ENCODE results near the gene AJAP1.
"Not testable (repeated sequence)": the region's sequence is repeated elsewhere in the genome, so short reads cannot be mapped to it uniquely, and the experiment has no call there.

The AJAP1 gene

GRCh38 chr1:4653796-4654725, at the start of gene AJAP1:
TSS of gene AJAP1 (plus strand) at chr1:4654609. CDS start at chr1:4655426, 817 bp downstream.
- DNase-seq (ENCODE audit: low spot score): no peak

- DNase-seq (ENCODE audit: low spot score): no peak
Observed at GRCh38 chr1:4605158-4605557, 49.3 kb upstream of the AJAP1 start.

- no peak for DNase-seq (ENCODE audit: low spot score)
Observed at GRCh38 chr1:4611563-4612341, 42.7 kb upstream of the AJAP1 start.

GRCh38 chr1:4612991-4613390, 41.4 kb upstream of the AJAP1 start:
- DNase-seq (ENCODE audit: low spot score): peak; percentile 56

- no peak for DNase-seq (ENCODE audit: low spot score)
Observed at GRCh38 chr1:4613606-4614370, 40.6 kb upstream of the AJAP1 start.

GRCh38 chr1:4614371-4615137, 39.9 kb upstream of the AJAP1 start:
- no peak for DNase-seq (ENCODE audit: low spot score)

GRCh38 chr1:4615138-4615470, 39.3 kb upstream of the AJAP1 start:
- DNase-seq (ENCODE audit: low spot score): no peak

GRCh38 chr1:4615501-4615900, 38.9 kb upstream of the AJAP1 start:
- DNase-seq (ENCODE audit: low spot score): no peak

GRCh38 chr1:4616831-4617465, 37.5 kb upstream of the AJAP1 start:
- DNase-seq (ENCODE audit: low spot score): no peak

- DNase-seq (ENCODE audit: low spot score): no peak
Observed at GRCh38 chr1:4617506-4617905, 36.9 kb upstream of the AJAP1 start.

GRCh38 chr1:4618827-4619226, 35.6 kb upstream of the AJAP1 start:
- DNase-seq (ENCODE audit: low spot score): not testable (repeated sequence)

GRCh38 chr1:4621646-4622045, 32.8 kb upstream of the AJAP1 start:
- DNase-seq (ENCODE audit: low spot score): no peak

- DNase-seq (ENCODE audit: low spot score): no peak
Observed at GRCh38 chr1:4622821-4623220, 31.6 kb upstream of the AJAP1 start.

- no peak for DNase-seq (ENCODE audit: low spot score)
Observed at GRCh38 chr1:4624141-4624715, 30.2 kb upstream of the AJAP1 start.

- no peak for DNase-seq (ENCODE audit: low spot score)
Observed at GRCh38 chr1:4624801-4625200, 29.6 kb upstream of the AJAP1 start.

GRCh38 chr1:4626061-4626460, 28.3 kb upstream of the AJAP1 start:
- no peak for DNase-seq (ENCODE audit: low spot score)

GRCh38 chr1:4626560-4627319, 27.7 kb upstream of the AJAP1 start:
- no peak for DNase-seq (ENCODE audit: low spot score)

GRCh38 chr1:4627353-4627752, 27.1 kb upstream of the AJAP1 start:
- no peak for DNase-seq (ENCODE audit: low spot score)

GRCh38 chr1:4628992-4629391, 25.4 kb upstream of the AJAP1 start:
- DNase-seq (ENCODE audit: low spot score): no peak

- DNase-seq (ENCODE audit: low spot score): no peak
Observed at GRCh38 chr1:4630561-4630960, 23.8 kb upstream of the AJAP1 start.

All from hematopoietic multipotent progenitor cell treated with erythropoietin and hydrocortisone succinate and interleukin-3 and kit ligand, for 17 days (in vitro differentiated cells).